Thymus (tissue), 11 donors: Measurements from ENCODE around the gene RAPGEF4. TPM values are rescaled to one million over a fixed set of nuclear protein-coding genes. Genes with fewer than 3 reads are reported as not detected.

Source experiments
- DNase-seq, 9 donors: peaks; one replicate each; pipeline ENCODE4 v3.0.0-alpha.2; 2013; ENCODE audit warnings: low spot score in 9 of 9, low read depth in 6 of 9, missing footprints in 1 of 9
- H3K27ac ChIP-seq, 2 donors: one replicate each; pipeline ENCODE4 v1.5.1; 2013; ENCODE audit warnings: control low read depth in 1 of 2, low read depth in 1 of 2, low read length in 1 of 2, mild to moderate bottlenecking in 1 of 2, moderate library complexity in 1 of 2
- H3K27me3 ChIP-seq, 2 donors: one replicate each; pipeline ENCODE4 v1.5.1; 2013; ENCODE audit warnings: low read length in 1 of 2; ENCODE audit not compliant: control insufficient read depth in 2 of 2, insufficient read depth in 1 of 2
- H3K36me3 ChIP-seq, 2 donors: one replicate each; pipeline ENCODE4 v1.5.1; 2013; ENCODE audit warnings: low read length in 1 of 2, mild to moderate bottlenecking in 1 of 2, moderate library complexity in 1 of 2; ENCODE audit not compliant: control insufficient read depth in 2 of 2, insufficient read depth in 2 of 2
- H3K4me1 ChIP-seq, 2 donors: one replicate each; pipeline ENCODE4 v1.5.1; 2013; ENCODE audit warnings: low read length in 2 of 2; ENCODE audit not compliant: control insufficient read depth in 2 of 2, insufficient read depth in 2 of 2
- H3K4me3 ChIP-seq, 2 donors: one replicate each; pipeline ENCODE4 v1.5.1; 2013; ENCODE audit warnings: low read length in 2 of 2, control low read depth in 1 of 2, mild to moderate bottlenecking in 1 of 2
- H3K9me3 ChIP-seq, 2 donors: one replicate each; pipeline ENCODE4 v1.5.1; 2013; ENCODE audit warnings: low read length in 1 of 2, mild to moderate bottlenecking in 1 of 2; ENCODE audit not compliant: control insufficient read depth in 2 of 2, insufficient read depth in 1 of 2
- WGBS: extraction: QIAGEN DNeasy Blood & Tissue Kit; methylation state at CpG from one replicate; pipeline ENCODE4 v1.1.7; 2013; 5-methylcytosine and 5-hydroxymethylcytosine counted together
- polyA plus RNA-seq: library from polyadenylated mRNA; stranded (reverse); fragments of 200-250 nt; gene quantifications from one replicate; pipeline ENCODE4 v1.2.3, GENCODE V29; 2013
- total RNA-seq: library from RNA; stranded (reverse); fragments of 120-200 nt; gene quantifications from one replicate; pipeline ENCODE4 v1.2.4, GENCODE V29; 2013
- donor health status: healthy.

The RAPGEF4 gene
- total and polyA plus RNA-seq, 2 donors = 2.0 to 3.6 TPM

GRCh38 chr2:173019755-173020154 is 284.1 kb downstream of the RAPGEF4 start:
- no peaks in the 10 kb centered on the region for H3K4me1 ChIP-seq
- H3K36me3 ChIP-seq = no peaks in the 10 kb centered on the region
- H3K27me3 ChIP-seq = no peaks in the 10 kb centered on the region
- DNase-seq = no peak
- no peaks in the 10 kb centered on the region for H3K9me3 ChIP-seq
- no peak overlapping the region for H3K27ac ChIP-seq
- H3K4me3 ChIP-seq = no peak overlapping the region

DNA sequence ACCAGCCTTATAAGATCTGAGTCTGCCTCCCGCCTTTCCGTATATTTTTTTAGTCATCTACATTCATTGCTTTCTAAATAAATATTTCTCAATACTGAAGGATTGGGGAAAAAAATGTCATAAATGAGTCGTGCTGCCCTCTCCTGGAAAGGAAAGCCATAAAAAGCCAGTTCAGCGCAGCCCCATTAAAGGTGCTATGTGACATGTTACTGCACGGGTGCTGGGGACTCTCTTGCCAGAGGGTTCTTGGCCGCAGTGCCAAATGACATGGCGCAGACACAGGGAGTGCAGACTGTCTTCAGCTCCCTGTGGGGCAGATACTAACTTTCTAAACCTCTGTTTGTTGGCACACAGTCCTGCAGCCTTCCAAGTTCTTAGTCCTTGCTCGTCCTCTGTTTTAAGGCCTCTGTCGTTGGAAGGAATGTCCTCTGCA is 286.3 kb downstream of the RAPGEF4 start:
- DNase-seq = peak in 1 of 9 donors; percentile 21
- Histone ChIP-seq H3K9me3 (no peaks in the 10 kb centered on the region), H3K27me3 (no peaks in the 10 kb centered on the region), H3K27ac (no peak overlapping the region), H3K4me1 (no peaks in the 10 kb centered on the region), H3K36me3 (no peaks in the 10 kb centered on the region), H3K4me3 (no peak overlapping the region)
- 81% methylated on average over 9 of the region's 9 CpGs for WGBS

DNA sequence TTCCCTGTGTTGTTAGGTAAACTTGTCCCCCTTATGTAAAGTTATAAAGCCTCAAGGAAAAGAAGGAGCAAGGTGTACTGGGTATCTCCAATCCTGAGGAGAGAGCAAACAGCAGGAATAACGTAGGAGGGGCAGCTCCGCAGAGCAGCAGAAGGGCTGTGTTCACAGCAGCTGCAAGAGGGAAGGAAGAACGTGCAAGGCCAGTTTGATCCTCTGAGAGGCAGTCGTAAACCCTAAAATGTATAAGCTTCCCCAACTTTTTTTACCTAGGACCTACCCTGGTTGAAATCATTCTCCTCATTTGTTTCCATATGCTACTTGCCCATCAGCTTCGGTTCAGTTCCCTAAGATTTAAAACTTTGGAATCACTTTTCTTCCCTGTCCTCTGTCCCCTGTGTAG is 288.1 kb downstream of the RAPGEF4 start:
- H3K4me1 ChIP-seq = no peaks in the 10 kb centered on the region
- H3K27ac ChIP-seq = no peak overlapping the region
- H3K9me3 ChIP-seq = no peaks in the 10 kb centered on the region
- no peak for DNase-seq
- H3K4me3 ChIP-seq = no peak overlapping the region
- H3K27me3 ChIP-seq = no peaks in the 10 kb centered on the region
- H3K36me3 ChIP-seq = no peaks in the 10 kb centered on the region
- WGBS = 88% methylated on average over 5 of the region's 5 CpGs

DNA sequence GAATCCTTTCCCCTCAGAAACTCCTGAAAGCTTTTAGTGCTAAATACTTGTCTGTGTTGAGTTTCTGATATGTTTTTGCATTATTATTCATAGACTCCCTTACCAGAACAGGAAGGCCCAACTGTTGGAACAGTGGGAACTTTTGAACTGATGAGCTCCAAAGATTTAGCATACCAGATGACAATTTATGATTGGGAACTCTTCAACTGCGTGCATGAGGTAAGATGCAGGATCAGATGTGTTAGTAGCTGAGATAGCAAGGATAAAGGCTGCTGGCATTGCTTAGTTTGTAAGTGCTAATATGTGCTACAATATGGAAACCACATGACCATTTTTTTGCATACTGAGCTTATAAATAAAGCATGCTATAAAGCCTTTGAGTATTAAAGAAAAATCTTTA is 290.8 kb downstream of the RAPGEF4 start:
- no peak for DNase-seq
- Histone ChIP-seq H3K36me3 (no peaks in the 10 kb centered on the region), H3K27ac (no peak overlapping the region), H3K9me3 (no peaks in the 10 kb centered on the region), H3K4me3 (no peak overlapping the region), H3K4me1 (peaks cover 0 to 4% of the 10 kb centered on the region in 2 donors), H3K27me3 (no peaks in the 10 kb centered on the region)
- 96% methylated on average over 1 of the region's 1 CpG for WGBS

DNA sequence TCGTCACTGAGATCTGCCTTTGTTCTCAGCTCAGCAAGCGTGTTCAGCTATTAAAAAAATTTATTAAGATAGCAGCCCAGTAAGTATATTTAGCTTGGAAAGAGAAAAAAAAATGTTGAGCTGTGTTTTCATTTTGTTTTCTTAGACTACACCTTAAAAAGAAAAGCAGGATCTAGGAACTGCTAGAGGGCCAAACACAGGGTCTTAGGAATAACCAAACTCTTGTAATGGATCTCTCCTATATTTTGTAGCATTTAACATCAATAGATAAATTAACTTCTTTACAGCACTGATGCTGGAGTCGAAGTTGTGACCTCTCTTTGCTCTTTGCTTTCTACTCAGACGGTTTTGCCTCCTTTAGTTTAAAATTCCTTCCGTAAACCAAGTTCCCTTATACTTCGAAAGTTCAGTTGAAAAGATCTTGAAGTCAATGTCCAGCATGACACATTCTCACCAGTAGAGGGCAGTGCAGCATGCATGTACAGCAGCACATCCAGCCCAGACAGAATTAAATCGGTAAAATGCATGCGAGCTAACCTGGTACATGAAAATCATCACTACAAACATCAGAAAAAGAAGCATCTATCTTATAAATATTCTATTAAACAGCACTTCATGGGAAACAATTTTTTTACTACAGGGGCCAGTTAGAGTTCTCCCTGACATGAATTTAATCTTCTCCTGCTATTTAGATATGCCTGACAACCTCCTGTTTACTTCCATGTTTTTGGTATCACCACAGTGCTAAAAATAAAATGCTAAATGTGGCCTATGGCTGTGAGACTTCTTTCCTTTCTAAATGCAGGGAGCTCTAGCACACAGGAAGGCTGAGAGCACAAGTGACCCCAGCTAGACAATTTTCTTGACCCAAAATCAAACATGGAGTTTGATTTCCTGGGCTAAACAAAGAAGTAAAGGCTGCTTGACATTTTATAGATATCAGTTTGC is 291.8 kb downstream of the RAPGEF4 start:
- Histone ChIP-seq H3K4me3 (no peak overlapping the region), H3K4me1 (peaks cover 0 to 4% of the 10 kb centered on the region in 2 donors), H3K36me3 (no peaks in the 10 kb centered on the region), H3K27me3 (no peaks in the 10 kb centered on the region), H3K27ac (no peak overlapping the region), H3K9me3 (no peaks in the 10 kb centered on the region)
- DNase-seq = peak; percentile 64 to 93 (median 88)
- WGBS = 37% methylated on average over 8 of the region's 8 CpGs

DNA sequence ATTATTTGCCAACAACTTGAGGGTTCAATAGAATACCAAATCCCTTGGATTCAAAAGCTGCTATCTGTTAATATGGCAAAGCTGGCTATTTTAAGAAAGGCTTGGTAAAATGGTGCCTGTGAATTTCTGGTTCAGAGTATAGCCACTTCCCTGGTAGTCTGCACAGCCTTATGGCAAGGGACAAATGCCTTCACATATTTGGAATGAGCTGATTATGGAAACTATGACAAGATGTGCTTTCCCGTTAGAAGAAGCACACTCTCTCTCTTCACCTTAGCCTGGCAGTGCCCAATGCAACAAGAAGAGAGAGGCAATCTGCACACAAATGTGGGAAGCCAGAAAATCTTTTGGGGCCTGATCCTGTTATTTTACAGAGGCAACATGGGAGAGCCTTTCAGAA is 292.5 kb downstream of the RAPGEF4 start:
- WGBS = 97% methylated on average over 1 of the region's 1 CpG
- H3K27me3 ChIP-seq = no peaks in the 10 kb centered on the region
- no peaks in the 10 kb centered on the region for H3K9me3 ChIP-seq
- H3K36me3 ChIP-seq = no peaks in the 10 kb centered on the region
- H3K4me3 ChIP-seq = no peak overlapping the region
- peaks cover 0 to 4% of the 10 kb centered on the region in 2 donors for H3K4me1 ChIP-seq
- H3K27ac ChIP-seq = no peak overlapping the region
- DNase-seq = no peak

- WGBS = 86% methylated on average over 5 of the region's 5 CpGs
- DNase-seq = no peak
- Histone ChIP-seq H3K4me3 (no peak overlapping the region), H3K4me1 (peaks cover 0 to 4% of the 10 kb centered on the region in 2 donors), H3K27ac (no peak overlapping the region), H3K27me3 (no peaks in the 10 kb centered on the region), H3K36me3 (no peaks in the 10 kb centered on the region), H3K9me3 (no peaks in the 10 kb centered on the region)
Measured at GRCh38 chr2:173028671-173029070, 293.0 kb downstream of the RAPGEF4 start.

DNA sequence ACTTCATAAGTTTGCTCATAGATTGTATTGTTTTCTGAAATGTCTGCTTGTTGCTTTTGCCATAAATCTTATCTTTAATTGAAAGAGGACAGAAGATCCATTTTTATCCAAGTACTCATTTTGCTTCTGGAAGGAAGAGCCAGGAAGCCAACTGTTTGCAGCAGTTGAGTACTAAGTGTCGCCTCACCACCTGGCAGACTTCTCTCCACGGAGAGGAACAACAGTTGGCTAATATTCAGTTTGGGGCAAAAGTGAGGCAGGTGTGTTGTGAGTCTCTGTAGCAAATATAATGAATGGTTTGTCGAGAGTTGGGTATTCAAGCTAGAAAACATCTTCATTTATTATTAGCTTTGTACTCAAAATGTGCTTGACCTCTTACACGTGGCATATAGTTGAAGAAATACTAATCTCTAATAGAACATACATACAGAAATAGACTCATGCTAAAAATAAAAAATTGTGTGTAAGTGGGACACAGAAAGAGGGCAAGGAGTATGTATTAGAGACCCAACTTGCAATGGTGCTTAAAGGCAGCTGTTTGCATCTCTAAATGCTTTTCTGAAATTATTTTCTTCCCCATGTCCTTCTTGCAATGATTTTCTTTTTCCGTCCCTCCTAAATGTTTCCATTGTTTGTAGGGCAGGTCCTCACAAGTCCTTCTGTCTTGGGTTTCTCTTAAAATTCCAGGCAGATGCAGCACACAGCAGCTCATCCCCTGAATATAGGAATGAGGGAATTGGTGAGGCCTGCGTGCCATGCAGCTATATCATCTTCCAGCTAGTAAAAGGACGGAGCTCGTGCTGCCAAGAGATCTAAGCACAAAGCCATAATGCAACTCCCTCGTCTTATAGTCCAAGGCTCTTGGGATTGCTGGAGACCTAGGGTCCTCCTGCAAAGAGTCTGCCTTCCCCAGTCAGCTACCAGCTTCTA is 295.2 kb downstream of the RAPGEF4 start:
- WGBS = 94% methylated on average over 9 of the region's 9 CpGs
- H3K4me3 ChIP-seq = no peak overlapping the region
- DNase-seq = no peak
- no peaks in the 10 kb centered on the region for H3K36me3 ChIP-seq
- no peaks in the 10 kb centered on the region for H3K9me3 ChIP-seq
- H3K27me3 ChIP-seq = no peaks in the 10 kb centered on the region
- H3K4me1 ChIP-seq = peaks cover 0 to 4% of the 10 kb centered on the region in 2 donors
- peak overlapping the region; percentile 42 to 54 for H3K27ac ChIP-seq

- Histone ChIP-seq H3K9me3 (no peaks in the 10 kb centered on the region), H3K4me1 (peaks cover 0 to 4% of the 10 kb centered on the region in 2 donors), H3K4me3 (no peak overlapping the region), H3K27me3 (no peaks in the 10 kb centered on the region), H3K27ac (no peak overlapping the region), H3K36me3 (no peaks in the 10 kb centered on the region)
- 95% methylated on average over 4 of the region's 4 CpGs for WGBS
- no peak for DNase-seq
Measured at GRCh38 chr2:173032032-173032431, 296.4 kb downstream of the RAPGEF4 start.
